ENCODE measurements around the gene SCNN1G. TPM values are rescaled to one million over a fixed set of nuclear protein-coding genes. Genes with fewer than 3 reads are reported as not detected.

SCNN1G gene
- total and polyA plus RNA-seq, 2 of the 13 experiments (the other 11 are each of a cell fraction or from before 2014, with no cell fraction given): not detected

GRCh38 chr16:23227529-23227928, 45.0 kb downstream of the SCNN1G start:
- H3K4me3 ChIP-seq (replicated peaks in 1 of 3; ENCODE audit: insufficient read depth in 1 of 3, low read depth in 2 of 3, low read length in 3 of 3): no peak overlapping the region
- POLR2A ChIA-PET: no interaction called here
- no peaks in the 10 kb centered on the region for H4K20me1 ChIP-seq (ENCODE audit: insufficient read depth, low read length)
- H3K27ac ChIP-seq (ENCODE audit: extremely low read length, insufficient read depth, low read length): no peak overlapping the region
- 2% methylated on average over 4 of the region's 4 CpGs for WGBS (ENCODE audit: low lambda C conversion rate)
- ATAC-seq (no peak; the same call in 2 of the 3 replicates), DNase-seq (ENCODE audit: low spot score) (no peak), FAIRE-seq (no peak)
- H3K9ac ChIP-seq (ENCODE audit: insufficient read depth, low read depth, low read length): no peak overlapping the region
- BruUV-seq (replicated peaks): no TSS peak
- CTCF ChIA-PET (ENCODE audit: low intra/inter-chr PET ratio, low total read pairs): no interaction called here
- no peaks in the 10 kb centered on the region for H3K79me2 ChIP-seq (ENCODE audit: insufficient read depth, low read length)
- TF ChIP-seq ZNF224 (CRISPR knock-in tag; IDR thresholded peaks at IDR 0.05) (no peak), NFYC (CRISPR knock-in tag; IDR thresholded peaks at IDR 0.05) (peak; percentile 67), NFYB (CRISPR knock-in tag; IDR thresholded peaks at IDR 0.05) (peak; percentile 68), FLYWCH1 (CRISPR knock-in tag; IDR thresholded peaks at IDR 0.05) (no peak), USF2 (IDR thresholded peaks at IDR 0.05; ENCODE audit: low read depth, low read length) (peak; percentile 54; the same call in 1 of the 2 replicates), USF2 (CRISPR knock-in tag; IDR thresholded peaks at IDR 0.05; ENCODE audit: borderline replicate concordance) (no peak; the same call in 1 of the 2 replicates)
- H3K27me3 ChIP-seq (ENCODE audit: control insufficient read depth in 1 of 2, insufficient read depth in 2 of 2, low read length in 2 of 2): peaks cover 3 to 17% of the 10 kb centered on the region in 2 experiments; a peak in 4 of 5 replicates
- H3K36me3 ChIP-seq (replicated peaks in 1 of 2; ENCODE audit: control insufficient read depth in 1 of 2, insufficient read depth in 2 of 2, low read length in 2 of 2): no peaks in the 10 kb centered on the region
- H2AFZ ChIP-seq (ENCODE audit: low read length): no peak overlapping the region
- H3K9me3 ChIP-seq (ENCODE audit: low read length): no peaks in the 10 kb centered on the region
- no peaks in the 10 kb centered on the region for H3K4me1 ChIP-seq (ENCODE audit: insufficient read depth, low read length)
- in situ Hi-C loops (cut with HindIII; ENCODE audit: extremely low pct_ligation_motif_present, low pct_unique_long_range_greater_than_20kb) (no loop called here), intact Hi-C loops (cut with micrococcal nuclease; ENCODE audit: unreplicated experiment) (no loop called here)
- H3K4me2 ChIP-seq (ENCODE audit: low read depth, low read length): no peak overlapping the region

- Histone ChIP-seq H3K27me3 (ENCODE audit: control insufficient read depth in 1 of 2, insufficient read depth in 2 of 2, low read length in 2 of 2) (peaks cover 3 to 17% of the 10 kb centered on the region in 2 experiments; a peak in 3 of 5 replicates), H3K4me2 (ENCODE audit: low read depth, low read length) (no peak overlapping the region), H4K20me1 (ENCODE audit: insufficient read depth, low read length) (no peaks in the 10 kb centered on the region), H3K36me3 (replicated peaks in 1 of 2; ENCODE audit: control insufficient read depth in 1 of 2, insufficient read depth in 2 of 2, low read length in 2 of 2) (no peaks in the 10 kb centered on the region), H3K9ac (ENCODE audit: insufficient read depth, low read depth, low read length) (no peak overlapping the region), H3K4me3 (replicated peaks in 1 of 3; ENCODE audit: insufficient read depth in 1 of 3, low read depth in 2 of 3, low read length in 3 of 3) (no peak overlapping the region), H3K4me1 (ENCODE audit: insufficient read depth, low read length) (no peaks in the 10 kb centered on the region), H3K9me3 (ENCODE audit: low read length) (no peaks in the 10 kb centered on the region), H2AFZ (ENCODE audit: low read length) (no peak overlapping the region), H3K27ac (ENCODE audit: extremely low read length, insufficient read depth, low read length) (no peak overlapping the region), H3K79me2 (ENCODE audit: insufficient read depth, low read length) (no peaks in the 10 kb centered on the region)
- no peak for TF ChIP-seq LCORL (IDR thresholded peaks at IDR 0.05)
- TF ChIP-seq LCORL (CRISPR knock-in tag; IDR thresholded peaks at IDR 0.05): no peak
- no peak for TF ChIP-seq THAP8 (CRISPR knock-in tag; IDR thresholded peaks at IDR 0.05; ENCODE audit: borderline replicate concordance)
- TF ChIP-seq MXD1 (CRISPR knock-in tag; IDR thresholded peaks at IDR 0.05): no peak
- TF ChIP-seq SRSF4 (IDR thresholded peaks at IDR 0.05; ENCODE audit: low read depth, low read length, poor library complexity, severe bottlenecking): no peak
- no peak for TF ChIP-seq ETV5 (CRISPR knock-in tag; IDR thresholded peaks at IDR 0.05; ENCODE audit: borderline replicate concordance)
- FAIRE-seq (no peak), ATAC-seq (no peak), DNase-seq (ENCODE audit: low spot score) (no peak)
- intact Hi-C loops (cut with micrococcal nuclease; ENCODE audit: unreplicated experiment): no loop called here
- 25% methylated on average over 4 of the region's 4 CpGs for WGBS (ENCODE audit: low lambda C conversion rate)
- BruUV-seq (replicated peaks): no TSS peak
- CTCF ChIA-PET (ENCODE audit: low intra/inter-chr PET ratio, low total read pairs): no interaction called here
- in situ Hi-C loops (cut with HindIII; ENCODE audit: extremely low pct_ligation_motif_present, low pct_unique_long_range_greater_than_20kb): no loop called here
- POLR2A ChIA-PET: no interaction called here
Observed at GRCh38 chr16:23229714-23230113, 47.2 kb downstream of the SCNN1G start.

Data from HepG2 (cell line).